ENCODE measurements around the gene SELENON. TPM values are rescaled to one million over a fixed set of nuclear protein-coding genes. Genes with fewer than 3 reads are reported as not detected.

The SELENON gene
- total and polyA plus RNA-seq, 9 of the 15 experiments (the other 6 are each of a cell fraction or from before 2014, with no cell fraction given), result 0.43 to 26.7 (median 7.0) TPM

- no peak for TF ChIP-seq PREB (CRISPR knock-in tag; IDR thresholded peaks at IDR 0.05)
- TF ChIP-seq ASH1L (IDR thresholded peaks at IDR 0.05; ENCODE audit: borderline replicate concordance, low read depth, partially characterized antibody), result no peak
- no peak for TF ChIP-seq ZFP30 (CRISPR knock-in tag; IDR thresholded peaks at IDR 0.05; ENCODE audit: borderline replicate concordance)
- TF ChIP-seq BRD9 (IDR thresholded peaks at IDR 0.05; ENCODE audit: low read depth, partially characterized antibody), result peak; percentile 57
- TF ChIP-seq ZNF586 (CRISPR knock-in tag; conservative IDR thresholded peaks at IDR 0.05), result no peak
- TF ChIP-seq ILF3 (IDR thresholded peaks at IDR 0.05; ENCODE audit: borderline replicate concordance), result peak; percentile 62; the same call in 1 of the 2 replicates
- no peak for TF ChIP-seq VEZF1 (CRISPR knock-in tag; IDR thresholded peaks at IDR 0.05)
- no peak; the same call in 1 of the 2 replicates for TF ChIP-seq CREB1 (IDR thresholded peaks at IDR 0.05)
- TF ChIP-seq CREB1 (CRISPR knock-in tag; IDR thresholded peaks at IDR 0.05), result no peak; the same call in 1 of the 2 replicates
- no peak for TF ChIP-seq ZNF124 (CRISPR knock-in tag; IDR thresholded peaks at IDR 0.05)
- TF ChIP-seq ZNF274 (IDR thresholded peaks at IDR 0.05; ENCODE audit: borderline replicate concordance, low read depth, low read length), result no peak
- TF ChIP-seq ZNF324 (CRISPR knock-in tag; IDR thresholded peaks at IDR 0.05), result no peak
- no peak for TF ChIP-seq MBD1 (CRISPR knock-in tag; IDR thresholded peaks at IDR 0.05)
- no peak for TF ChIP-seq TAL1 (IDR thresholded peaks at IDR 0.05)
- TF ChIP-seq MTA1 (IDR thresholded peaks at IDR 0.05; ENCODE audit: borderline replicate concordance), result no peak
- TF ChIP-seq, protein P1, sequence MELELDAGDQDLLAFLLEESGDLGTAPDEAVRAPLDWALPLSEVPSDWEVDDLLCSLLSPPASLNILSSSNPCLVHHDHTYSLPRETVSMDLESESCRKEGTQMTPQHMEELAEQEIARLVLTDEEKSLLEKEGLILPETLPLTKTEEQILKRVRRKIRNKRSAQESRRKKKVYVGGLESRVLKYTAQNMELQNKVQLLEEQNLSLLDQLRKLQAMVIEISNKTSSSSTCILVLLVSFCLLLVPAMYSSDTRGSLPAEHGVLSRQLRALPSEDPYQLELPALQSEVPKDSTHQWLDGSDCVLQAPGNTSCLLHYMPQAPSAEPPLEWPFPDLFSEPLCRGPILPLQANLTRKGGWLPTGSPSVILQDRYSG (tag; conservative IDR thresholded peaks at IDR 0.05; ENCODE audit: low read depth), result 0 out of 2 replicates have a peak, but pooled peaks have one; percentile 41
- TF ChIP-seq, protein P2, sequence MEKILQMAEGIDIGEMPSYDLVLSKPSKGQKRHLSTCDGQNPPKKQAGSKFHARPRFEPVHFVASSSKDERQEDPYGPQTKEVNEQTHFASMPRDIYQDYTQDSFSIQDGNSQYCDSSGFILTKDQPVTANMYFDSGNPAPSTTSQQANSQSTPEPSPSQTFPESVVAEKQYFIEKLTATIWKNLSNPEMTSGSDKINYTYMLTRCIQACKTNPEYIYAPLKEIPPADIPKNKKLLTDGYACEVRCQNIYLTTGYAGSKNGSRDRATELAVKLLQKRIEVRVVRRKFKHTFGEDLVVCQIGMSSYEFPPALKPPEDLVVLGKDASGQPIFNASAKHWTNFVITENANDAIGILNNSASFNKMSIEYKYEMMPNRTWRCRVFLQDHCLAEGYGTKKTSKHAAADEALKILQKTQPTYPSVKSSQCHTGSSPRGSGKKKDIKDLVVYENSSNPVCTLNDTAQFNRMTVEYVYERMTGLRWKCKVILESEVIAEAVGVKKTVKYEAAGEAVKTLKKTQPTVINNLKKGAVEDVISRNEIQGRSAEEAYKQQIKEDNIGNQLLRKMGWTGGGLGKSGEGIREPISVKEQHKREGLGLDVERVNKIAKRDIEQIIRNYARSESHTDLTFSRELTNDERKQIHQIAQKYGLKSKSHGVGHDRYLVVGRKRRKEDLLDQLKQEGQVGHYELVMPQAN (IDR thresholded peaks at IDR 0.05; ENCODE audit: borderline replicate concordance), result peak; percentile 68; the same call in 1 of the 2 replicates
- TF ChIP-seq FOXK1 (CRISPR knock-in tag; IDR thresholded peaks at IDR 0.05; ENCODE audit: borderline replicate concordance), result 0 out of 2 replicates have a peak, but pooled peaks have one; percentile 15
- TF ChIP-seq MED1 (CRISPR knock-in tag; IDR thresholded peaks at IDR 0.05; ENCODE audit: borderline replicate concordance), result no peak
- no peak for TF ChIP-seq RFX7 (CRISPR knock-in tag; IDR thresholded peaks at IDR 0.05)
These were observed 20.5 kb downstream of the SELENON start (continued) for GRCh38 chr1:25820247-25821111.

Measured in K562 (cell line).